GM19239 (cell line): Measurements from ENCODE around the gene ANP32E.

Source experiments
- DNase-seq: peaks from one replicate; pipeline ENCODE4 v3.0.0; 2011; ENCODE audit warnings: low spot score; ENCODE audit not compliant: insufficient read length
- FAIRE-seq: peaks from 2 replicates; lab custom pipeline; 2011; peaks lifted over from hg19 to GRCh38; lab: Jason Lieb, UNC

The ANP32E gene

GRCh38 chr1:150178548-150178947, 57.4 kb downstream of the ANP32E start:
- DNase-seq, result no peak
- FAIRE-seq, result no peak

- DNase-seq (no peak), FAIRE-seq (no peak)
These were observed 59.3 kb downstream of the ANP32E start for GRCh38 chr1:150176593-150176992.

- no peak for FAIRE-seq
- no peak for DNase-seq
These were observed 62.7 kb downstream of the ANP32E start for GRCh38 chr1:150173141-150173585.

- FAIRE-seq, result no peak
- no peak for DNase-seq
These were observed 64.1 kb downstream of the ANP32E start for GRCh38 chr1:150171801-150172200.

- peak; percentile 81 for FAIRE-seq
These were observed 66.8 kb downstream of the ANP32E start for GRCh38 chr1:150168960-150169601.

More at GRCh38 chr1:150168960-150169601, 66.8 kb downstream of the ANP32E start:
- no peak for DNase-seq
